Prostate gland (tissue), 2 donors: ENCODE measurements around the gene ZNF628.

ENCODE experiments used
- CTCF ChIP-seq, 4 experiments: fragments of 200-600 bp in 2 of 4; fragments of 450-650 bp in 2 of 4; sonication (generic) in 2 of 4; IDR thresholded peaks; 1 replicate in 3 of 4; 2 replicates in 1 of 4; pipeline ENCODE4 v1.5.1; 2016 to 2019; ENCODE audit warnings: antibody characterized with exemption in 4 of 4, mild to moderate bottlenecking in 2 of 4, moderate library complexity in 2 of 4
- POLR2A ChIP-seq: fragments of 450-650 bp; IDR thresholded peaks from one replicate; pipeline ENCODE4 v1.6.1; 2016; ENCODE audit warnings: antibody characterized with exemption, mild to moderate bottlenecking

GRCh38 chr19:55481794-55482155 is 5.4 kb downstream of the ZNF628 start:
- TF ChIP-seq POLR2A (no peak), CTCF (IDR thresholded peaks at IDR 0.05) (no peak)
